GM21528 (cell line): ENCODE results near the gene PGAP3.

Source experiments
- ATAC-seq: cut with Tn5 transposase; IDR thresholded peaks from one replicate; pipeline ENCODE4 v1.9.1; 2021; ENCODE audit warnings: mild to moderate bottlenecking, moderate library complexity; ENCODE audit not compliant: unreplicated experiment, low FRiP score

The PGAP3 gene

GRCh38 chr17:39673335-39674081 lies 14.3 kb downstream of the PGAP3 start:
- ATAC-seq = no peak

DNA sequence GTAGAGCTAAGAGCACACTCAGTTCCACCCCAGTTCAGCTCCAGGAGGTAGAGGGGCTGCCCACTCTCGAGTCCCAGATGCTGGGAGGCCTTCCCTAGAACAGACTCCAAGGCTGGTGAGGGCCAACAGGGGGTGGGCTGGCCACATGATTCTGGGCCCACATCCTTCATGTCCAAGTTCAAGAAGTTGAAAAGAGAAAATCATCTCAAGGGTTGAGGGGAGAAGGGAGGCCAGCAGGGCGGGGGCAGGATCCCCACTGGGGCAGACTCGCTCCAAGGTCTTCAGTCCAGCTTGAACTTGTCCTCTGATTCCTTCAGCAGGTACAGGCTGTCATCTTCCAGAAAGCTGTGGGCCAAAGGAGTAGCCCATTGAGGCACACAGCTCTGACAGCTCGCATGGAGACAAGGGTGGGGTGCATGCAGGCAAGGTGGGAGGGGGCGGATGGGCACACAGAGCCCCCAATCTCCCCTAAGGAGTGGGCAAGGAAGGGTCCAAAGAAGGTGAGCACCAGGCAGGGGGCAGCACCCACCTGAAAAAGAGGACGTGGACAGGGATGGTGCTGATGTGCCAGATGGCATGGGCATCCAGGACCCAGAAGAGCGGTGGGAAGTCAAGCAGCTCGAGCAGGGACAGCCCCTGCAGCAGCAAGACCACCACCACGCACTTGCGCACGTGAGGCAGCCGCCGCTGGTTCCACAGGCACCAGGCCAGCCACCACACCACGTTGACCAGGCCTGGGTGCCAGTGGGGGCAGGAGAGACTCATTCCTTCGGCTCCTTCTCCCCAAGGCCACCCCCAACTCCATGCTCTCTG lies 15.1 kb downstream of the PGAP3 start:
- ATAC-seq = no peak

DNA sequence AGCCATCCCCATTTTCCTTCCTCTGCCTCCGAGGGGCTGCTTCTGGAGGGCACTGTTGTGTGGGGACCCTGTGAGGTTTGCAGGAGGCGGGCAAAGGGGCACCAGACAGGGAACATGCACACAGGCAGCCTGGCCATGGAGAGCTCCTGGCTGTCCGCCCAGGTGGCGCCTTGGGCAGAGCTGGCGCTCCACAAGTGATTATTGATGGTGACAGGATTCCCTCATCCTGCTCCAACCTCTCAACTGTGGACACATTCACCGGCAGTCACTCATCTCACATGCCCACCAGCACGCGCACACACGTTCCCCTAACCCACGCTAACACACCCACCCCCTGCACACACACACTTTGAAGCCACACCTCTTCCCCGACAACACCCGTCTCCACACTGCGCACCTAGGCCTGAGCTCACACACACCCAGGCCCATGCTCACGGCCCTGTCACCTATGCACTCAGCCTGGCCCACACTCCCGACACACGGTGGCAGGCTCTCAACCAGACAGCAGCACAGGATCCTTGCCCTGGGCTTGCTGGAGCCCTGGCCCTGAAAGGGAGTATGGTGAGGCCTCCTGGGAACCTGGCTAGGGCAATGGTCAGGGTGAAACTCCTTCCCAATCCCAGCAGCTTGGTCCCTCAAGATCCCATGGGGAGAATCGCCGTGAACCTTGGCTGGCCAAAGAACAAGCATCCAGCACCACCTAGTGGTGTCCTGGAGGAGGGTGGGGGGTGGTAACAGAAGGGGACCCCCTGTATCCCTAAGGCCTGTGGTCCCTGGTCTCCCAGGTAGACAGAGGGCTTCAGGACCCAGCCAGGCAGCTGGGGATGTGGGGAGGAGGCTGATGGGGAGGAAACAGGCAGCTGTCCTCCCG lies 16.0 kb downstream of the PGAP3 start:
- ATAC-seq = no peak

GRCh38 chr17:39670746-39671145 lies 17.1 kb downstream of the PGAP3 start:
- ATAC-seq = no peak

DNA sequence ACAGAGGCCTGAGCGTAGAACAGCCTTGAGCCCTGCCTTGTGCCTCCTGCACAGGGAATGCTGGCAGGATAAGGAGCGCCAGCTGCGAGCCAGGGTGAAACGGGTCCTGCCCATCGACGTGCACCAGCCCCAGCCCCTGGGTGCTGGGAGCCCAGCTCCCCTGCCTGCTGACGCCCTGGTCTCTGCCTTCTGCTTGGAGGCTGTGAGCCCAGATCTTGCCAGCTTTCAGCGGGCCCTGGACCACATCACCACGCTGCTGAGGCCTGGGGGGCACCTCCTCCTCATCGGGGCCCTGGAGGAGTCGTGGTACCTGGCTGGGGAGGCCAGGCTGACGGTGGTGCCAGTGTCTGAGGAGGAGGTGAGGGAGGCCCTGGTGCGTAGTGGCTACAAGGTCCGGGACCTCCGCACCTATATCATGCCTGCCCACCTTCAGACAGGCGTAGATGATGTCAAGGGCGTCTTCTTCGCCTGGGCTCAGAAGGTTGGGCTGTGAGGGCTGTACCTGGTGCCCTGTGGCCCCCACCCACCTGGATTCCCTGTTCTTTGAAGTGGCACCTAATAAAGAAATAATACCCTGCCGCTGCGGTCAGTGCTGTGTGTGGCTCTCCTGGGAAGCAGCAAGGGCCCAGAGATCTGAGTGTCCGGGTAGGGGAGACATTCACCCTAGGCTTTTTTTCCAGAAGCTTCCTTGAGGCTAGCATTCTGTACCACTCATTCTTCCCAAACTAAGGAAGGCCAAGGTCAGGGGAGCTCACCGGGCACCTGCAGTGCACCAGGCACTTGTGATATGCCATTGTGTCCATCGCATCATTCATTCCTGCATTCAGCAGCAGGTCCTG lies 17.7 kb downstream of the PGAP3 start:
- no peak for ATAC-seq

GRCh38 chr17:39667945-39668924 lies 19.6 kb downstream of the PGAP3 start, which contains the start of gene PNMT:
Gene PNMT (plus strand): TSS chr17:39668453. CDS start chr17:39668476, 23 bp downstream.
- no peak for ATAC-seq

DNA sequence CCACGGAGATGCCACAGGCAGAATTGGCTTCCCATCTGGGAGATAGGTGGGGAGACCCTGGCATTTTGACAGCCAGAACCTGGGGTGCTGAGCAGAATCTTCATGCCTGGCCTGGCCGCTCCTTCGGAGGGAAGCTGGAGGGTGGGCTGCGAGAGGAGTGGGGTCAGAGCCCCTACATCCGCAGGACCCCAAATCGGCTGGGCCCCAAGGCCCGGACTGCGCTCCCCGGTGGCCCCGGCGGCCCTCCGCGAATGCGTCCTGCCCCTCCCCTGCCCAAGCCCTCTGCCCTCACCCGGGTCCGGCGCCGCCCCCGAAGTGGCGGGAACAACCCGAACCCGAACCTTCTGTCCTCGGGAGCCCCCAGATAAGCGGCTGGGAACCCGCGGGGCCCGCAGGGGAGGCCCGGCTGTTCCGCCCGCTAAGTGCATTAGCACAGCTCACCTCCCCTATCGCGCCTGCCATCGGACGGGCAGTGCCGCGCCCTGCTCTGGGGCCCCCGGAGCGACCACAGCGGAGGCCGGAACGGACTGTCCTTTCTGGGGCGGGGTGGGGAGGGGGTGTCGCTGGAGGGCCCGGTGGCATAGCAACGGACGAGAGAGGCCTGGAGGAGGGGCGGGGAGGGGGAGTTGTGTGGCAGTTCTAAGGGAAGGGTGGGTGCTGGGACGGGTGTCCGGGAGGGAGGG lies 20.5 kb downstream of the PGAP3 start:
- no peak for ATAC-seq

DNA sequence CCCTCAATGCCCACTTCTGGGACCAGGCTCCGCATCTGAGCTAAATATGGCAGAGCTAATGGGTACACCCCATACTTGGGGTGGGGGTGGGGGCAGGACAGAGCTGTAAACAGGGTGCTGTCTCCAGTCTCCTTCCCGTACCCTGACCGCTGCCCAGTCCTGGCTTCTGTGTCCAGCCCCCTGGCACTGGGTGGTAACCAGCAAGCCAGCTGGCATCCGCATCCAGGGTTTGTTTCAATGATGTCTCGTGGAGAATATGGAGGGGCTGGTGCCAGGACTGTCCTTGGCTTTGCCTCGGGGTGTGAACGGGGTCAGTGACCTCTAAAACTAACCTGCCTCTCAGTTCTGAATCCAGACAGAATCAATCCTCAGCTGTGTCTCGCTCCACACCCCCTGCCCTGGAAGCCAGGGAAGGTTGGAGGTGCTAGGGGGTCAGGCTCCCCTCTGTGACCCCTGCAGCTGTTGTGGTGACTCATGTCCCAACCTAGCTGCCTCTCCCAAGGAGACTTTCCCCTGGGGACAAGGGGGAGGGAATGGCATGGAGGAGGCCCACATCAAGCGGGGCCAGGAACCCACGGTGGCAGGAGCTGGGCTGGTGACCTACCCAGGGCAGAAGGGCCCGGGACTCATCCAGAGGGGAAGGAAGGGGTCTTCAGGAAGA lies 21.1 kb downstream of the PGAP3 start:
- ATAC-seq = no peak

DNA sequence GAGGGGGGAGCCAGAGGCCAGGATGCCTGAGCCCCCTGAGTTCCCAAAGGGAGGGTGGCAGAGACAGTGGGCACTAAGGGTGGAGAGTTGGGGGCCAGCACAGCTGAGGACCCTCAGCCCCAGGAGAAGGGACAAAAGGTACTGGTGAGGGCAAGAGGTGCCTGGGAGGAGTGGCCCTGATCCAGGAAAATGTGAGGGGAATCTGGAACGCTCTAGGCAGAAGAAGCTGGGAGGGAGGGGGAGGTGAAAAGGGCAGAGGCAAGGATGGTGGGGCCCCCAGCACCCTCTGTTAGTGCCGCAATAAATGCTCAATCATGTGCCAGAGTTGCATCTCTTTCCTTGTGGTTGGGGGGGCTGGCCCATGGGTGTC lies 21.6 kb downstream of the PGAP3 start:
- ATAC-seq = no peak

DNA sequence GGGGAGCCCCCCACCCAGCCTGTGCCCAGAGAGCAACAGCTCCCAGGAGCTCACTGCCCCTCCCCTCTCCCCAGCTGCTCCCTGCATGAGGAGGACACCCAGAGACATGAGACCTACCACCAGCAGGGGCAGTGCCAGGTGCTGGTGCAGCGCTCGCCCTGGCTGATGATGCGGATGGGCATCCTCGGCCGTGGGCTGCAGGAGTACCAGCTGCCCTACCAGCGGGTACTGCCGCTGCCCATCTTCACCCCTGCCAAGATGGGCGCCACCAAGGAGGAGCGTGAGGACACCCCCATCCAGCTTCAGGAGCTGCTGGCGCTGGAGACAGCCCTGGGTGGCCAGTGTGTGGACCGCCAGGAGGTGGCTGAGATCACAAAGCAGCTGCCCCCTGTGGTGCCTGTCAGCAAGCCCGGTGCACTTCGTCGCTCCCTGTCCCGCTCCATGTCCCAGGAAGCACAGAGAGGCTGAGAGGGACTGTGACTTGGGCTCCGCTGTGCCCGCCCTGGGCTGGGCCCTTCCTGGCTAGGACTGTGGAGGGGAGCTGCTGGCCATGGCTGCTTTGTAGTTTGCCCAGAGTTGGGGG lies 22.1 kb downstream of the PGAP3 start:
- ATAC-seq = no peak

DNA sequence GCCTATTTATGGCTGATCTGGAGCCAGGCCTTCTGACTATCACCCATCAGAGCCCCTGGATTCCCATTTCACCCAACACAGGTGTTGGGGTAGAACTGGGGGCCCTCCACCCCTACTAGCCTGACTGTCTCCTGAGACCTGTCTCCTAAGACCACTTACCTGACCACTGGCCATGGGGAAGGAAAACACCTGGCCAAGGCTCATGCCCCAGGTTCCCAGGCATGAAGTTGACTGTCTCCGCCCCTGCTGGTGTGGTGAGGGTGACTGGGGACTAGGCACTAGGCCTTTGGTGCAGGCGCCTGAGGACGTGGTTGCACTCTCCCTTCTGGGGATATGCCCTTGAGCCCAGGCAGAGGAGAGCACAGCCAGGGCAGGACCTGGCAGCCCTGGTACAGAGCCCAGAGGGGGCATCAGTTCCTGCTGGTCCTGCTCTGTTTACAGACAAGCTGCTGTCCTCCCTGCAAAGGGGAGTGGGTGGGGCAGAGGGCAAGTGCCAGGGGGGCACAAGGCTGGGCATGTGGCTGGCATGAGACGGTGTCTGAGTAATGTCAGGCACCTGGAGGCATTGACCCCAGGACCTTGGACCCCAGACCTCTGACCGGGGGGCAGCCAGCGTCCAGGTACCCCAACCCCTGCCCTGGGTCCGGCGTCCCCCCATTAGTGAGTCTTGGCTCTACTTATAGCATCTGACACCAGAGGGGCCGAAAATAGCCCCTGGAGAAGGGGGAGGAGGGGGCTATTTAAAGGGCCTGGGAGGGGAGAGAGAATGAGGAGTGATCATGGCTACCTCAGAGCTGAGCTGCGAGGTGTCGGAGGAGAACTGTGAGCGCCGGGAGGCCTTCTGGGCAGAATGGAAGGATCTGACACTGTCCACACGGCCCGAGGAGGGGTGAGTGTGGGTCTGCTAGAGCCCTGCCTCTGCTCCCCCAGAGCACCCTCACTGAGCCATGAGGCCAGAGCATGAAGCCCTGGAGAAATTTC lies 23.0 kb downstream of the PGAP3 start, which contains the start of gene TCAP:
TSS of gene TCAP (plus strand) at position 769 of the 981 bp plus-strand sequence. CDS start at position 780, 11 bp downstream.
- ATAC-seq = no peak

DNA sequence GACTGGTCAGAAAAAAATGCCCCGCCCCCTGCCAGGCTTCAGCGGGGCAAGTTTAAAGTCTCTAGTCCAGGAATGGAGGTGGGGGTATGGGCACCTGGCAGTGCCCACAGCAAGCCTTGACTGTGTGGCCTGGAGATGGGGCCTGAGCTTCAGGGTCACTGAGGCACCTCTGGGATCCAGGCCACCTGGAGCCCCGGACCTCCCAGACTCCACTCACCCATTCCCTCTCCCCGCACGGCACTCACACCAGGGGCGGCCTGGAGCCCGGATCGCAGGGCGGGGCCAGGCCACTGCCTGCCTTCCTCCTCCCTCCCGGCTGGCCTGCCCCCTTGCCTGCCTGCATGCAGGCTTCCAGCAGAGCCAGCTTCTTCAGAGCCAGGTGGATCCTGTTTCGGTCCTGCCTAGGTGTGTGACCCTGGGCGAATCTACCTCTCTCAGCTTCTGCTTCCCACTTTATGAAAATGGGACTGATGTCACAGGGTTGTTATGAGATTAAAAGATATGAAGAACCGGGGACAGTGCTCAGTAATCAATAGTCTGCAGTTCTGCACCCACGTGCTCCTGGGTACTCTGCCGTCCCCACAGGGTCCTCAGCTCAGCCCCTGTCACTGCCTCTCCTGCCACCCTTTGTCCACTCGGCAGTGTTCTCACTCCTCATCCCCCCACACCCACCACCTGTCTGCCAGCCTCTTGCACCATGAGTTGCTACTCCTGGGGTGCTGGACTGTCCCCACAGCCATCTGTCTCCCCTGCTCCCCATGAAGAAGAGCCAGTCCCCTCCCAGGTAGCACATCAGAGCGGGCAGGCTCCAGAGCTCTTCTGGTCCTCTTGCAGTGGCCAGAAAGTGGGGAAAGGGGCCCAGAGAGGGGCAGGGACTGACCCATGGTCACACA lies 23.9 kb downstream of the PGAP3 start:
- ATAC-seq = no peak

GRCh38 chr17:39663340-39663687 lies 24.5 kb downstream of the PGAP3 start:
- ATAC-seq = no peak

DNA sequence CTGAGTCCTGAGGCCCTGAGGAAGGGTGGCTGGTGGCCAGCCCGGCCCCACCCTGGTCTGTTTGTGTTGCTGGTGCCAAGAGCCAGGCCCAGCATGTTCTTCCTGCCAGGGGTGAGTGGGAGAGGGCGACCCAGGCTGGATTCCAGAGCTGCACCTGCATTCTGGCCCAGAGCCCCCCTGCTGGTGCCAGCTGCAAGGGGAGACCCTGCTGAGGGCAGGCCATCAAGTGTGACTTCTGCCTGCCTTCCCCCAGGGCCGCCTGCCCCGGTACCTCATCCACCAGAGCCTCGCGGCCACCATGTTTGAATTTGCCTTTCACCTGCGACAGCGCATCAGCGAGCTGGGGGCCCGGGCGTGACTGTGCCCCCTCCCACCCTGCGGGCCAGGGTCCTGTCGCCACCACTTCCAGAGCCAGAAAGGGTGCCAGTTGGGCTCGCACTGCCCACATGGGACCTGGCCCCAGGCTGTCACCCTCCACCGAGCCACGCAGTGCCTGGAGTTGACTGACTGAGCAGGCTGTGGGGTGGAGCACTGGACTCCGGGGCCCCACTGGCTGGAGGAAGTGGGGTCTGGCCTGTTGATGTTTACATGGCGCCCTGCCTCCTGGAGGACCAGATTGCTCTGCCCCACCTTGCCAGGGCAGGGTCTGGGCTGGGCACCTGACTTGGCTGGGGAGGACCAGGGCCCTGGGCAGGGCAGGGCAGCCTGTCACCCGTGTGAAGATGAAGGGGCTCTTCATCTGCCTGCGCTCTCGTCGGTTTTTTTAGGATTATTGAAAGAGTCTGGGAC lies 25.1 kb downstream of the PGAP3 start:
- no peak for ATAC-seq
